HepG2 (cell line): ENCODE measurements around the gene TERC. TPM values are rescaled to one million over a fixed set of nuclear protein-coding genes. Genes with fewer than 3 reads are reported as not detected.
A peak's percentile ranks its signal among the peaks of the same experiment; 100 is the strongest.

Experiments used
- BCLAF1 ChIP-seq: fragments of 450-650 bp; IDR thresholded peaks from 2 replicates; pipeline ENCODE4 v1.6.1; 2017; ENCODE audit warnings: mild to moderate bottlenecking
- CBFB ChIP-seq: sonication (generic); formaldehyde crosslinking; IDR thresholded peaks from 2 replicates; pipeline ENCODE4 v1.4.0; 2020; ENCODE audit warnings: missing genetic modification reagents
- DBP ChIP-seq: sonication (generic); formaldehyde crosslinking; IDR thresholded peaks from 2 replicates; pipeline ENCODE4 v1.4.0; 2020; ENCODE audit warnings: missing genetic modification reagents; ENCODE audit errors: not compliant biosample characterization
- KDM2A ChIP-seq: sonication (generic); formaldehyde crosslinking; IDR thresholded peaks from 2 replicates; pipeline ENCODE4 v1.4.0; 2020; ENCODE audit warnings: low read depth, missing genetic modification reagents, borderline replicate concordance
- MXD3 ChIP-seq: IDR thresholded peaks from 2 replicates; pipeline ENCODE4 v1.6.1; 2016; ENCODE audit warnings: mild to moderate bottlenecking, missing biosample characterization, missing genetic modification reagents
- PLSCR1 ChIP-seq: sonication (generic); formaldehyde crosslinking; IDR thresholded peaks from 2 replicates; pipeline ENCODE4 v1.5.0; 2020; ENCODE audit warnings: missing genetic modification reagents, mild to moderate bottlenecking, borderline replicate concordance
- SNAPC5 ChIP-seq: sonication (generic); formaldehyde crosslinking; IDR thresholded peaks from 2 replicates; pipeline ENCODE4 v1.8.1; 2023; ENCODE audit warnings: mild to moderate bottlenecking, missing genetic modification reagents, borderline replicate concordance
- SRSF1 ChIP-seq: fragments of 200-400 bp; formaldehyde crosslinking; optimal IDR thresholded peaks from 2 replicates; pipeline ENCODE3; 2017; ENCODE audit warnings: mild to moderate bottlenecking, low read depth, low read length, moderate library complexity
- THAP9 ChIP-seq: sonication (generic); formaldehyde crosslinking; IDR thresholded peaks from 2 replicates; pipeline ENCODE4; 2020; ENCODE audit warnings: missing genetic modification reagents, mild to moderate bottlenecking, borderline replicate concordance
- UBTF ChIP-seq: sonication (generic); formaldehyde crosslinking; IDR thresholded peaks from 2 replicates; pipeline ENCODE4 v1.4.0; 2020; ENCODE audit warnings: mild to moderate bottlenecking, missing genetic modification reagents
- ZNF280B ChIP-seq: sonication (generic); formaldehyde crosslinking; IDR thresholded peaks from 2 replicates; pipeline ENCODE4 v1.5.0; 2020; ENCODE audit warnings: missing genetic modification reagents, mild to moderate bottlenecking, borderline replicate concordance
- ZNF672 ChIP-seq: sonication (generic); formaldehyde crosslinking; IDR thresholded peaks from 2 replicates; pipeline ENCODE4 v1.8.1; 2022; ENCODE audit warnings: missing genetic modification reagents
- ZNF709 ChIP-seq: sonication (generic); formaldehyde crosslinking; IDR thresholded peaks from 2 replicates; pipeline ENCODE4 v1.5.0; 2020; ENCODE audit warnings: mild to moderate bottlenecking, missing genetic modification reagents
- polyA plus RNA-seq, 8 experiments: library from polyadenylated mRNA; depleted of rRNA in 3 of 8; stranded (reverse) in 7 of 8; unstranded in 1 of 8; fragments of >200 nt; fragmentation: Illumina TruSeq in 4 of 8; extraction: Trizol in 4 of 8; gene quantifications; 2 replicates each; pipeline versions ENCODE4 v1.2.1 to v1.2.3, GENCODE V29; 2011 to 2016; ENCODE audit warnings: low read depth in 4 of 8, missing spikeins in 1 of 8, mixed read lengths in 1 of 8; ENCODE audit not compliant: insufficient read depth in 1 of 8
- total RNA-seq, 5 experiments: library from RNA; depleted of rRNA; stranded (reverse); fragments of >200 nt; fragmentation: Illumina TruSeq; extraction: Trizol; gene quantifications; 2 replicates each; pipeline ENCODE4 v1.2.3, GENCODE V29; 2016; ENCODE audit warnings: low read depth in 1 of 5

TERC gene
- total and polyA plus RNA-seq, 2 of the 13 experiments (the other 11 are each of a cell fraction or from before 2014, with no cell fraction given) = 1.3 to 74.6 TPM

GRCh38 chr3:169764312-169764881, 463 bp downstream of the TERC start (continued):
- no peak for TF ChIP-seq BCLAF1
- peak; percentile 25; the same call in 1 of the 2 replicates for TF ChIP-seq KDM2A
- TF ChIP-seq UBTF (CRISPR knock-in tag) = peak; percentile 73; the same call in 1 of the 2 replicates
- no peak for TF ChIP-seq DBP (CRISPR knock-in tag)
- 0 out of 2 replicates have a peak, but pooled peaks have one; percentile 7 for TF ChIP-seq ZNF709
- TF ChIP-seq SNAPC5 (CRISPR knock-in tag) = no peak
- TF ChIP-seq ZNF280B (CRISPR knock-in tag) = 0 out of 2 replicates have a peak, but pooled peaks have one; percentile 61
- peak; percentile 50; the same call in 1 of the 2 replicates for TF ChIP-seq MXD3
- TF ChIP-seq ZNF672 (CRISPR knock-in tag) = no peak
- TF ChIP-seq PLSCR1 (CRISPR knock-in tag) = no peak
- TF ChIP-seq THAP9 = peak; percentile 54; the same call in 1 of the 2 replicates
- TF ChIP-seq CBFB (CRISPR knock-in tag) = no peak
- TF ChIP-seq SRSF1 = peak; percentile 33
